GM06990 (cell line): ENCODE data around the gene ZNF701.
A peak's percentile ranks its signal among the peaks of the same experiment; 100 is the strongest.
"Not testable (repeated sequence)": the region's sequence is repeated elsewhere in the genome, so short reads cannot be mapped to it uniquely, and the experiment has no call there.

Experiments
- DNase-seq: peaks from one replicate; pipeline ENCODE4 v3.0.0-alpha.2; 2011; ENCODE audit not compliant: insufficient read length; ENCODE audit errors: extremely low read depth
- H3K27me3 ChIP-seq: replicated peaks from 2 replicates; pipeline ENCODE4 v1.6.0; 2011; ENCODE audit warnings: low read length; ENCODE audit not compliant: control insufficient read depth, insufficient read depth
- H3K36me3 ChIP-seq: 2 replicates; pipeline ENCODE4 v1.5.1; 2011; ENCODE audit warnings: low read length; ENCODE audit not compliant: control insufficient read depth, insufficient read depth
- H3K4me3 ChIP-seq: replicated peaks from 2 replicates; pipeline ENCODE4 v1.5.1; 2011; ENCODE audit warnings: low read depth, mild to moderate bottlenecking, control low read depth, low read length
- TF ChIP-seq, protein P1 (sequence below): IDR thresholded peaks from 2 replicates; pipeline ENCODE4 v1.5.1; 2011; ENCODE audit warnings: low read length, control low read depth, mild to moderate bottlenecking, inconsistent platforms; ENCODE audit not compliant: insufficient read depth, poor library complexity, severe bottlenecking

ZNF701 gene

DNA sequence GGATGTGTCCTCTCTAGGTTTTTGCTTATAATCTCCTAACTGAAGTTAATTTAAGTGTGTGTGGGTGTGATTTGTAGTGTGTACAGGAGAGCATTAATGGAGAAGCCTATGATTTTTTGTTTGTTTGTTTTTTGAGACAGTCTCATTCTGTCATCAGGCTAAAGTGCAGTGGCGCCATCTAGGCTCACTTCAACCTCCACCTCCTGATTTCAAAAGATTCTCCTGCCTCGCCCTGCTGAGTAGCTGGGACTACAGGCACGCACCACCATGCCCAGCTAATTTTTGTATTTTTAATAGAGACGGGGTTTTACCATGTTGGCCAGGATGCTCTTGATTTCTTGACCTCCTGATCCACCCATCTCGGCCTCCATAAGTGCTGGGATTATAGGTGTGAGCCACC is 20.6 kb downstream of the ZNF701 start:
- DNase-seq: no peak
- Histone ChIP-seq H3K36me3 (peaks cover 2% of the 10 kb centered on the region), H3K27me3 (no peaks in the 10 kb centered on the region), H3K4me3 (no peak overlapping the region)
- TF ChIP-seq, protein P1, sequence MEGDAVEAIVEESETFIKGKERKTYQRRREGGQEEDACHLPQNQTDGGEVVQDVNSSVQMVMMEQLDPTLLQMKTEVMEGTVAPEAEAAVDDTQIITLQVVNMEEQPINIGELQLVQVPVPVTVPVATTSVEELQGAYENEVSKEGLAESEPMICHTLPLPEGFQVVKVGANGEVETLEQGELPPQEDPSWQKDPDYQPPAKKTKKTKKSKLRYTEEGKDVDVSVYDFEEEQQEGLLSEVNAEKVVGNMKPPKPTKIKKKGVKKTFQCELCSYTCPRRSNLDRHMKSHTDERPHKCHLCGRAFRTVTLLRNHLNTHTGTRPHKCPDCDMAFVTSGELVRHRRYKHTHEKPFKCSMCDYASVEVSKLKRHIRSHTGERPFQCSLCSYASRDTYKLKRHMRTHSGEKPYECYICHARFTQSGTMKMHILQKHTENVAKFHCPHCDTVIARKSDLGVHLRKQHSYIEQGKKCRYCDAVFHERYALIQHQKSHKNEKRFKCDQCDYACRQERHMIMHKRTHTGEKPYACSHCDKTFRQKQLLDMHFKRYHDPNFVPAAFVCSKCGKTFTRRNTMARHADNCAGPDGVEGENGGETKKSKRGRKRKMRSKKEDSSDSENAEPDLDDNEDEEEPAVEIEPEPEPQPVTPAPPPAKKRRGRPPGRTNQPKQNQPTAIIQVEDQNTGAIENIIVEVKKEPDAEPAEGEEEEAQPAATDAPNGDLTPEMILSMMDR: no peak

GRCh38 chr19:52592301-52592700 is 22.2 kb downstream of the ZNF701 start:
- Histone ChIP-seq H3K36me3 (peaks cover 2% of the 10 kb centered on the region), H3K27me3 (no peaks in the 10 kb centered on the region), H3K4me3 (no peak overlapping the region)
- TF ChIP-seq, protein P1: no peak
- DNase-seq: no peak

- DNase-seq, H3K4me3 ChIP-seq, H3K36me3 ChIP-seq, H3K27me3 ChIP-seq: not testable (repeated sequence)
Observed at GRCh38 chr19:52593441-52593840, 23.4 kb downstream of the ZNF701 start.

DNA sequence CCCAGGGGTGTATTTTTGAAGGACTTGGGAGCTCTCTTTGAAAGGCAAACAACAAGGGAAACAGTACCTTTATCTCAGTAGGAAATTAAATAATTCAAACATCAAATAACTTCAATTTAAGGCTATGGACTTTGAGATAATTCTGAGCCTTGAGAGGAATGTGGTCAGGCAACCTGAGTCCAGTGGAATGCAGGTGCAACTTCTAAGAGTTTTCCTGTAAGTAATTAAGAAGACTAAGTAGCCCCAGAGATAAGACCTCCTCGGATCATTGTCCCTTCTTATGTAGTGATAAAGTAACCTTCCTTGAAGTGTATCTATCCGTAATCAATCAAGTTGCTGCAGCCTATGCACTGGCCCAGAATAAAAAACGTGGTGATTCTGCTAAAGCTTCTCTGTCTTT is 29.2 kb downstream of the ZNF701 start:
- no peak for DNase-seq
- TF ChIP-seq, protein P1: no peak
- Histone ChIP-seq H3K4me3 (no peak overlapping the region), H3K27me3 (no peaks in the 10 kb centered on the region), H3K36me3 (no peaks in the 10 kb centered on the region)

DNA sequence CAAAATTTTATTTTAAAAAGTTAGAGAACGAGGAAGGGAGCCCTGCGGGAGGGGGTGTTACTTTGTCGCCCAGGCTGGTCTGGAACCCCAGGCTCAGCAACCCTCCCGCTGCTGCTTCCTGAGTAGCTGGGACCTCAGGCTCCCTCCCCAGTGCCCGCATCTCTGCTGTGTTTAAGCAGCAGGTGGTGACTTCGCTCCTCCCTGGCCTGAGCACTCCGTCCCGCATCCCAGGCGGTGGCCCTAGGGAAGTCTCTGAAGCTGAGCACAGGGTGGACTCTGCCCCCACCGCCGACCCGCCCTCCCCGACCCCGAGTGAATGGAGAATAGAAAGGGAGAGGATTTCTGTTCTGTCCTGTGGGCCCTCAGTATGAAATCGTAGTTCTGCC is 30.5 kb downstream of the ZNF701 start:
- peak overlapping the region; percentile 85 for H3K4me3 ChIP-seq
- H3K36me3 ChIP-seq: no peaks in the 10 kb centered on the region
- no peaks in the 10 kb centered on the region for H3K27me3 ChIP-seq
- TF ChIP-seq, protein P1: no peak
- DNase-seq: no peak

DNA sequence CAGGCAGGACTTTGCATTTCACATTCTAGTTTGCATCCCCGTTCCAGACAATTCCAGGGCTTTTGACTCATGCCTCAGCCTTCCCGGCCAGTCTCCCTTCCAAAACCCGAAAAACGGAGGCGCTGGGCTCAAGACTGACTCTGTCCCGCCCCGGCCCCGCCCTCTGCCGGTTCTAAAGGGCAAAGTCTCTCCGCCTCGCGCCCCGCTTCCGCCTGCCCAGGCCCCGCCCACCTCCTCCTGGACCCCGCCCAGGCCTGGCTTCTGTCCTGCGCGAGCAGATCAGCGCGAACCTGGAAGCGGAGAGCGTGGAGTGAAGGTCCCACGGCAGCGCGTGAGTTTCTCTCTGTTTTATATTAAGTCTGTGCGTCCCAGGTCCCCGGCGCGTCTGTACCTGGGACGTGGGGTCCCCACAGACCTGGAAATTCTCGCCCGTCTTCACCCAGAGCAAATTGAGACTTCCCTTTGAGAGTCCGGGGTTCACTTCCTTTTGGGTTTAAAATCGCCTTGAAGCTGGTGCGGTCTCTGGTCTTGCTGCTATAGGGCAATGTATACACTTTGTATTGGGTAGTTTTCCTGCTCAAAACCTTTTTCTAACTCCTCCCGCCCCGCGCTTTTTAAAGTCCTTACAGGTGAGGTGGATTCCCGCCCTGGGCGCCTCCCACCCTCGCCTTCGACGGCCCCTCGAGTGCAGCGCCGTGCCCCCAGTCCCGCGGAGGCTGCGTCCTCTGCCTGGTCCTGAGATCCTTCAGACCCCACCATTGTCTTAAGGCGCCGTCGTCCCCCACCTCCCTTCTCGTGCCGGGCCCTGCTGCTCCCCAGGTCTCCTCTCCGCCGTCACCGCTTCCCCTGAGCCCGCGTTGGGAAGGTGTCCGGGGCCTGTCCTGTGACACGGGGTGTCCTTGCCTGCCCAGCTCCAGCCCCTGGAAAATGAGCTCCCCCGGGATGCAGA is 31.2 kb downstream of the ZNF701 start:
- H3K4me3 ChIP-seq: peak overlapping the region; percentile 85
- no peaks in the 10 kb centered on the region for H3K36me3 ChIP-seq
- H3K27me3 ChIP-seq: no peaks in the 10 kb centered on the region
- TF ChIP-seq, protein P1: peak; percentile 27
- peak; percentile 91 for DNase-seq

- peak overlapping the region; percentile 85 for H3K4me3 ChIP-seq
- H3K27me3 ChIP-seq, H3K36me3 ChIP-seq, DNase-seq: not testable (repeated sequence)
Observed at GRCh38 chr19:52601974-52602366, 31.9 kb downstream of the ZNF701 start.
